ENCODE data around the gene TMEM108. TPM values are rescaled to one million over a fixed set of nuclear protein-coding genes. Genes with fewer than 3 reads are reported as not detected.

The TMEM108 gene
- polyA plus RNA-seq, 3 donors = not detected

GRCh38 chr3:133442518-133442917 lies 404.3 kb downstream of the TMEM108 start:
- no peak overlapping the region for H3K9ac ChIP-seq (ENCODE audit: insufficient read depth, low read length, poor library complexity, severe bottlenecking)
- intact Hi-C loops (cut with micrococcal nuclease) = no loop called here
- peaks cover 0 to 10% of the 10 kb centered on the region in 2 donors for H3K9me3 ChIP-seq (replicated peaks in 1 of 2; ENCODE audit: control insufficient read depth in 1 of 2, insufficient read depth in 1 of 2, low read length in 2 of 2)
- no peaks in the 10 kb centered on the region for H3K79me2 ChIP-seq (ENCODE audit: insufficient read depth, low read length)
- no peak overlapping the region for H3K4me3 ChIP-seq (replicated peaks in 1 of 3; ENCODE audit: low read depth in 2 of 3, low read length in 3 of 3)
- peaks cover 19% of the 10 kb centered on the region for H3K4me1 Mint-ChIP-seq
- H3K27me3 Mint-ChIP-seq (ENCODE audit: low read depth in 3 of 3) = peaks cover 0 to 5% (median 0%) of the 10 kb centered on the region in 3 donors
- H3K27me3 ChIP-seq (ENCODE audit: control insufficient read depth in 2 of 2, insufficient read depth in 2 of 2, low read length in 2 of 2) = no peaks in the 10 kb centered on the region
- DNase-seq = no peak
- H2AFZ ChIP-seq (ENCODE audit: insufficient read depth, low read depth, low read length, poor library complexity, severe bottlenecking) = peak overlapping the region; percentile 82
- H4K20me1 ChIP-seq (ENCODE audit: insufficient read depth, low read length) = no peaks in the 10 kb centered on the region
- no peak overlapping the region for H3K4me3 Mint-ChIP-seq
- H3K27ac ChIP-seq (ENCODE audit: low read depth in 1 of 2, low read length in 2 of 2) = no peak overlapping the region
- no peak for TF ChIP-seq CTCF (IDR thresholded peaks at IDR 0.05)
- peaks cover 0 to 6% of the 10 kb centered on the region in 2 donors for H3K4me1 ChIP-seq (ENCODE audit: control insufficient read depth in 1 of 2, insufficient read depth in 2 of 2, low read length in 2 of 2)
- peaks cover 0 to 13% (median 8%) of the 10 kb centered on the region in 7 donors for H3K9me3 Mint-ChIP-seq
- WGBS (ENCODE audit: insufficient coverage) = 89% methylated on average over 1 of the region's 1 CpG
- H3K27ac Mint-ChIP-seq = peak overlapping the region in 1 of 7 donors; percentile 83
- no peaks in the 10 kb centered on the region for H3K36me3 Mint-ChIP-seq
- no peaks in the 10 kb centered on the region for H3K36me3 ChIP-seq (replicated peaks in 1 of 2; ENCODE audit: control insufficient read depth in 1 of 2, insufficient read depth in 2 of 2, low read length in 2 of 2)
- H3K4me2 ChIP-seq (replicated peaks; ENCODE audit: extremely low read depth, low read length, poor library complexity, severe bottlenecking) = no peak overlapping the region

GRCh38 chr3:133443649-133444422 lies 405.6 kb downstream of the TMEM108 start:
- Histone ChIP-seq H3K27ac (ENCODE audit: low read depth in 1 of 2, low read length in 2 of 2) (no peak overlapping the region), H2AFZ (ENCODE audit: insufficient read depth, low read depth, low read length, poor library complexity, severe bottlenecking) (no peak overlapping the region), H3K4me2 (replicated peaks; ENCODE audit: extremely low read depth, low read length, poor library complexity, severe bottlenecking) (no peak overlapping the region), H3K4me1 (ENCODE audit: control insufficient read depth in 1 of 2, insufficient read depth in 2 of 2, low read length in 2 of 2) (peaks cover 9 to 16% of the 10 kb centered on the region in 2 donors), H3K27me3 (ENCODE audit: control insufficient read depth in 2 of 2, insufficient read depth in 2 of 2, low read length in 2 of 2) (no peaks in the 10 kb centered on the region), H3K4me3 (replicated peaks in 1 of 3; ENCODE audit: low read depth in 2 of 3, low read length in 3 of 3) (no peak overlapping the region), H3K9me3 (replicated peaks in 1 of 2; ENCODE audit: control insufficient read depth in 1 of 2, insufficient read depth in 1 of 2, low read length in 2 of 2) (peaks cover 0 to 10% of the 10 kb centered on the region in 2 donors), H4K20me1 (ENCODE audit: insufficient read depth, low read length) (no peaks in the 10 kb centered on the region), H3K79me2 (ENCODE audit: insufficient read depth, low read length) (no peaks in the 10 kb centered on the region), H3K36me3 (replicated peaks in 1 of 2; ENCODE audit: control insufficient read depth in 1 of 2, insufficient read depth in 2 of 2, low read length in 2 of 2) (no peaks in the 10 kb centered on the region), H3K9ac (ENCODE audit: insufficient read depth, low read length, poor library complexity, severe bottlenecking) (no peak overlapping the region)
- Mint-ChIP-seq H3K27ac (no peak overlapping the region), H3K4me3 (no peak overlapping the region), H3K27me3 (ENCODE audit: low read depth in 3 of 3) (peaks cover 0 to 3% (median 0%) of the 10 kb centered on the region in 3 donors), H3K9me3 (peaks cover 0 to 13% (median 8%) of the 10 kb centered on the region in 7 donors), H3K36me3 (no peaks in the 10 kb centered on the region), H3K4me1 (peaks cover 24% of the 10 kb centered on the region)
- 60% methylated on average over 1 of the region's 5 CpGs for WGBS (ENCODE audit: insufficient coverage)
- no peak for DNase-seq
- TF ChIP-seq CTCF (IDR thresholded peaks at IDR 0.05) = no peak
- intact Hi-C loops (cut with micrococcal nuclease) = no loop called here

Measured in CD14-positive monocyte (primary cell).